H1 (cell line): Measurements from ENCODE around the gene GNG12. TPM values are rescaled to one million over a fixed set of nuclear protein-coding genes. Genes with fewer than 3 reads are reported as not detected.

ENCODE experiments used
- CTCF ChIA-PET: fragments of 300-600 bp; sonication (Branson Sonifier 250); formaldehyde crosslinking; loops from one replicate; lab custom pipeline; 2021; ENCODE audit not compliant: partially characterized antibody; lab: Charles Lee
- POLR2A ChIA-PET: fragments of 300-600 bp; sonication (Branson Sonifier 250); formaldehyde crosslinking; loops from one replicate; lab custom pipeline; 2021; ENCODE audit warnings: inconsistent platforms; ENCODE audit not compliant: partially characterized antibody; lab: Charles Lee
- DNase-seq, 2 experiments: peaks; one replicate each; pipeline versions ENCODE4 v3.0.0 to v3.0.0-alpha.2; 2010 to 2022; ENCODE audit warnings: low spot score in 2 of 2, low read depth in 1 of 2, mixed read lengths in 1 of 2
- FAIRE-seq: peaks from 2 replicates; lab custom pipeline; 2011; peaks lifted over from hg19 to GRCh38; lab: Jason Lieb, UNC
- H2AFZ ChIP-seq: 2 replicates; pipeline ENCODE4 v1.8.1; 2012; ENCODE audit warnings: low read length, inconsistent platforms
- H2AK5ac ChIP-seq: 2 replicates; pipeline ENCODE4 v1.6.1; 2013; ENCODE audit warnings: low read depth, low read length
- H2BK120ac ChIP-seq: replicated peaks from 2 replicates; pipeline ENCODE3; 2013; ENCODE audit warnings: low read depth, low read length, inconsistent platforms
- H2BK12ac ChIP-seq: 2 replicates; pipeline ENCODE4 v1.6.1; 2013; ENCODE audit warnings: low read depth, low read length
- H2BK15ac ChIP-seq: 2 replicates; pipeline ENCODE4 v1.6.1; 2013; ENCODE audit warnings: low read length
- H2BK20ac ChIP-seq: 2 replicates; pipeline ENCODE4 v1.6.1; 2013; ENCODE audit warnings: low read length
- H2BK5ac ChIP-seq: 2 replicates; pipeline ENCODE4 v1.6.1; 2013; ENCODE audit warnings: low read depth, low read length
- H3K14ac ChIP-seq: 2 replicates; pipeline ENCODE4 v1.6.1; 2013; ENCODE audit warnings: inconsistent platforms; ENCODE audit not compliant: insufficient read length
- H3K18ac ChIP-seq: 2 replicates; pipeline ENCODE4 v1.6.1; 2013; ENCODE audit warnings: low read length; ENCODE audit errors: extremely low read depth
- H3K23ac ChIP-seq: 2 replicates; pipeline ENCODE4 v1.6.1; 2013; ENCODE audit warnings: inconsistent platforms; ENCODE audit not compliant: insufficient read length
- H3K23me2 ChIP-seq: 2 replicates; pipeline ENCODE4 v1.6.1; 2013; ENCODE audit warnings: low read depth, low read length
- H3K27ac ChIP-seq: 2 replicates; pipeline ENCODE4 v1.6.1; 2011; ENCODE audit warnings: low read depth, low read length, inconsistent platforms
- H3K27me3 ChIP-seq, 4 experiments: replicated peaks in 1 of 4; 1 replicate in 1 of 4; 2 replicates in 3 of 4; pipeline versions ENCODE4 v1.6.1 to v1.8.1; 2011 to 2013; ENCODE audit warnings: low read length in 3 of 4, mild to moderate bottlenecking in 3 of 4, inconsistent platforms in 2 of 4, mixed read lengths in 2 of 4, moderate library complexity in 1 of 4; ENCODE audit not compliant: control insufficient read depth in 3 of 4, insufficient read depth in 3 of 4; ENCODE audit errors: extremely low read depth in 1 of 4
- H3K36me3 ChIP-seq, 4 experiments: 2 replicates each; pipeline versions ENCODE4 v1.6.1 to v1.8.1; 2011 to 2013; ENCODE audit warnings: mild to moderate bottlenecking in 4 of 4, low read length in 3 of 4, moderate library complexity in 2 of 4, control low read depth in 1 of 4, inconsistent platforms in 1 of 4; ENCODE audit not compliant: insufficient read depth in 4 of 4, control insufficient read depth in 2 of 4
- H3K4ac ChIP-seq: replicated peaks from 2 replicates; pipeline ENCODE3; 2013; ENCODE audit warnings: low read length, low read depth, mixed read lengths, inconsistent platforms; ENCODE audit not compliant: insufficient read length
- H3K4me1 ChIP-seq, 4 experiments: replicated peaks in 1 of 4; 1 replicate in 1 of 4; 2 replicates in 3 of 4; pipeline versions ENCODE4 v1.6.1 to v1.8.1; 2011 to 2013; ENCODE audit warnings: low read length in 3 of 4, inconsistent platforms in 2 of 4, mixed read lengths in 1 of 4; ENCODE audit not compliant: insufficient read depth in 4 of 4, control insufficient read depth in 3 of 4
- H3K4me2 ChIP-seq, 2 experiments: 2 replicates each; pipeline versions ENCODE4 v1.6.1 to v1.8.1; 2011 to 2013; ENCODE audit warnings: low read depth in 2 of 2, low read length in 2 of 2, control low read depth in 1 of 2, inconsistent platforms in 1 of 2, mild to moderate bottlenecking in 1 of 2; ENCODE audit not compliant: insufficient read depth in 1 of 2
- H3K4me3 ChIP-seq, 4 experiments: fragments of 200-600, 300-600 bp in 1 of 4; sonication (generic), shearing (Covaris generic), sonication (Bioruptor Twin) in 1 of 4; 2 replicates each; pipeline versions ENCODE4 v1.5.1 to v1.8.1; 2011 to 2016; ENCODE audit warnings: low read length in 4 of 4, low read depth in 3 of 4, control low read depth in 2 of 4, inconsistent platforms in 2 of 4, mild to moderate bottlenecking in 2 of 4, mixed read lengths in 1 of 4, moderate library complexity in 1 of 4; ENCODE audit not compliant: insufficient read depth in 2 of 4; ENCODE audit errors: extremely low read depth in 1 of 4
- H3K56ac ChIP-seq: replicated peaks from 2 replicates; pipeline ENCODE3; 2013; ENCODE audit warnings: low read depth, mild to moderate bottlenecking, mixed read lengths, low read length, inconsistent platforms; ENCODE audit not compliant: insufficient read length
- H3K79me1 ChIP-seq: 2 replicates; pipeline ENCODE4 v1.6.1; 2013; ENCODE audit warnings: low read depth, low read length, control low read depth
- H3K79me2 ChIP-seq, 2 experiments: 2 replicates each; pipeline versions ENCODE4 v1.6.1 to v1.8.1; 2012 to 2013; ENCODE audit warnings: low read length in 2 of 2, mild to moderate bottlenecking in 2 of 2, inconsistent platforms in 1 of 2; ENCODE audit not compliant: insufficient read depth in 2 of 2, control insufficient read depth in 1 of 2
- H3K9ac ChIP-seq, 4 experiments: replicated peaks in 1 of 4; 1 replicate in 1 of 4; 2 replicates in 3 of 4; pipeline versions ENCODE4 v1.6.1 to v1.8.1; 2011 to 2013; ENCODE audit warnings: low read depth in 3 of 4, low read length in 3 of 4, control low read depth in 2 of 4, mild to moderate bottlenecking in 2 of 4, moderate library complexity in 2 of 4, inconsistent platforms in 1 of 4; ENCODE audit errors: extremely low read depth in 1 of 4
- H3K9me3 ChIP-seq, 2 experiments: 2 replicates each; pipeline versions ENCODE4 v1.6.1 to v1.8.1; 2012 to 2013; ENCODE audit warnings: mild to moderate bottlenecking in 2 of 2, moderate library complexity in 2 of 2, control low read depth in 1 of 2, inconsistent platforms in 1 of 2, low read depth in 1 of 2, low read length in 1 of 2, mixed read lengths in 1 of 2; ENCODE audit not compliant: insufficient read depth in 2 of 2
- H4K20me1 ChIP-seq, 2 experiments: replicated peaks in 1 of 2; 2 replicates each; pipeline versions ENCODE3 to v1.8.1; 2011 to 2013; ENCODE audit warnings: inconsistent platforms in 2 of 2, low read length in 2 of 2, mild to moderate bottlenecking in 1 of 2; ENCODE audit not compliant: insufficient read depth in 2 of 2, control insufficient read depth in 1 of 2
- H4K5ac ChIP-seq: 2 replicates; pipeline ENCODE4 v1.6.1; 2013; ENCODE audit warnings: low read length, low read depth, mixed read lengths, inconsistent platforms; ENCODE audit not compliant: insufficient read length
- H4K8ac ChIP-seq: 2 replicates; pipeline ENCODE4 v1.8.0; 2013; ENCODE audit warnings: mild to moderate bottlenecking, moderate library complexity, low read length, inconsistent platforms; ENCODE audit not compliant: insufficient read depth; ENCODE audit errors: extremely low read depth
- H4K91ac ChIP-seq: replicated peaks from 2 replicates; pipeline ENCODE3; 2013; ENCODE audit warnings: low read length, mixed read lengths, inconsistent platforms; ENCODE audit not compliant: insufficient read length
- ATF2 ChIP-seq: IDR thresholded peaks from 2 replicates; pipeline ENCODE4 v1.6.1; 2012; ENCODE audit warnings: low read length, inconsistent platforms
- BACH1 ChIP-seq: IDR thresholded peaks from 2 replicates; pipeline ENCODE4 v1.6.1; 2012; ENCODE audit warnings: low read length, improper control_type of control experiment
- CBX8 ChIP-seq: fragments of 300-800, 300-1000 bp; sonication (generic); IDR thresholded peaks from 2 replicates; pipeline ENCODE4 v1.7.1; 2016; ENCODE audit warnings: low read depth, low read length, borderline replicate concordance
- CREB1 ChIP-seq: IDR thresholded peaks from 2 replicates; pipeline ENCODE4 v1.6.1; 2012; ENCODE audit warnings: inconsistent platforms
- KDM5A ChIP-seq: fragments of 200-600 bp; IDR thresholded peaks from 2 replicates; pipeline ENCODE4 v1.7.1; 2012; ENCODE audit warnings: mild to moderate bottlenecking, low read length, inconsistent platforms, mixed read lengths
- NANOG ChIP-seq: IDR thresholded peaks from 2 replicates; pipeline ENCODE4 v1.6.1; 2011; ENCODE audit warnings: low read length, low read depth, mild to moderate bottlenecking, inconsistent platforms; ENCODE audit not compliant: insufficient read depth, poor library complexity, severe bottlenecking
- NRF1 ChIP-seq: IDR thresholded peaks from 2 replicates; pipeline ENCODE4 v1.6.1; 2011; ENCODE audit warnings: mild to moderate bottlenecking, low read depth, low read length, improper control_type of control experiment
- RFX5 ChIP-seq: IDR thresholded peaks from 2 replicates; pipeline ENCODE4 v1.6.1; 2011; ENCODE audit warnings: low read depth, low read length, improper control_type of control experiment, borderline replicate concordance
- TEAD4 ChIP-seq: IDR thresholded peaks from 2 replicates; pipeline ENCODE4 v1.6.1; 2012; ENCODE audit warnings: low read depth, low read length, inconsistent platforms, mixed read lengths
- WGBS, 2 experiments: shearing (Covaris generic) in 1 of 2; methylation state at CpG; one replicate each; pipeline versions ENCODE4 v1.1.6 to v1.1.7; 2013 to 2015; ENCODE audit warnings: low lambda C conversion rate in 2 of 2, mixed read lengths in 2 of 2, inconsistent platforms in 1 of 2, low coverage in 1 of 2, missing lambda C conversion rate in 1 of 2; ENCODE audit not compliant: insufficient replicate concordance in 2 of 2, insufficient coverage in 1 of 2, insufficient read length in 1 of 2; ENCODE audit errors: extremely low coverage in 1 of 2, missing lambda C conversion rate in 1 of 2; 5-methylcytosine and 5-hydroxymethylcytosine counted together
- polyA plus RNA-seq, 7 experiments: library from polyadenylated mRNA; depleted of rRNA in 3 of 7; stranded (reverse) in 5 of 7; unstranded in 2 of 7; fragments of >200 nt in 5 of 7; fragments of 200-250 nt in 2 of 7; gene quantifications; 1 replicate in 5 of 7; 2 replicates in 1 of 7; 4 replicates in 1 of 7; pipeline versions ENCODE4 v1.2.1 to v1.2.3, GENCODE V29; 2011 to 2013; ENCODE audit warnings: missing spikeins in 2 of 7, mixed read lengths in 2 of 7
- total RNA-seq: library from RNA; stranded (reverse); fragmentation: NEBNext Ultra II Directional; extraction: Animal tissue kit (Norgen Biotek cat#: 25700); gene quantifications from 2 replicates; pipeline ENCODE4 v1.2.1, GENCODE V29; 2021
- TF ChIP-seq, protein P1 (sequence below), 3 experiments: IDR thresholded peaks; 1 replicate in 2 of 3; 2 replicates in 1 of 3; pipeline versions ENCODE4 v1.5.1 to v1.6.1; 2011; ENCODE audit warnings: low read length in 3 of 3, mild to moderate bottlenecking in 3 of 3, inconsistent platforms in 2 of 3, low read depth in 1 of 3, moderate library complexity in 1 of 3; ENCODE audit not compliant: insufficient read depth in 1 of 3; ENCODE audit errors: control extremely low read depth in 1 of 3

Gene GNG12
- total and polyA plus RNA-seq, 2 of the 8 experiments (the other 6 are each of a cell fraction or from before 2014, with no cell fraction given): 11.4 to 35.8 TPM

GRCh38 chr1:67788904-67789303 is 44.4 kb downstream of the GNG12 start:
- 85% methylated on average over 7 of the region's 7 CpGs; no CpG with 5 or more reads in 1 of the 2 experiments for WGBS, 2 experiments
- FAIRE-seq: no peak
- no peak overlapping the region for H2BK20ac ChIP-seq
- TF ChIP-seq NANOG: no peak
- no peak for TF ChIP-seq TEAD4
- no peak for TF ChIP-seq NRF1
- TF ChIP-seq, protein P1, sequence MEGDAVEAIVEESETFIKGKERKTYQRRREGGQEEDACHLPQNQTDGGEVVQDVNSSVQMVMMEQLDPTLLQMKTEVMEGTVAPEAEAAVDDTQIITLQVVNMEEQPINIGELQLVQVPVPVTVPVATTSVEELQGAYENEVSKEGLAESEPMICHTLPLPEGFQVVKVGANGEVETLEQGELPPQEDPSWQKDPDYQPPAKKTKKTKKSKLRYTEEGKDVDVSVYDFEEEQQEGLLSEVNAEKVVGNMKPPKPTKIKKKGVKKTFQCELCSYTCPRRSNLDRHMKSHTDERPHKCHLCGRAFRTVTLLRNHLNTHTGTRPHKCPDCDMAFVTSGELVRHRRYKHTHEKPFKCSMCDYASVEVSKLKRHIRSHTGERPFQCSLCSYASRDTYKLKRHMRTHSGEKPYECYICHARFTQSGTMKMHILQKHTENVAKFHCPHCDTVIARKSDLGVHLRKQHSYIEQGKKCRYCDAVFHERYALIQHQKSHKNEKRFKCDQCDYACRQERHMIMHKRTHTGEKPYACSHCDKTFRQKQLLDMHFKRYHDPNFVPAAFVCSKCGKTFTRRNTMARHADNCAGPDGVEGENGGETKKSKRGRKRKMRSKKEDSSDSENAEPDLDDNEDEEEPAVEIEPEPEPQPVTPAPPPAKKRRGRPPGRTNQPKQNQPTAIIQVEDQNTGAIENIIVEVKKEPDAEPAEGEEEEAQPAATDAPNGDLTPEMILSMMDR (IDR thresholded peaks at IDR 0.05; ENCODE audit: control extremely low read depth in 1 of 3, insufficient read depth in 1 of 3, low read depth in 1 of 3, low read length in 3 of 3): no peak
- TF ChIP-seq BACH1: no peak
- TF ChIP-seq KDM5A: no peak
- no peak for TF ChIP-seq CBX8
- no peak for TF ChIP-seq ATF2
- TF ChIP-seq CREB1: no peak
- TF ChIP-seq RFX5: no peak

More at GRCh38 chr1:67788904-67789303, 44.4 kb downstream of the GNG12 start:
- Histone ChIP-seq H3K18ac (no peak overlapping the region), H3K79me1 (no peaks in the 10 kb centered on the region), H3K14ac (no peak overlapping the region), H3K4me3 (no peak overlapping the region), H3K9me3 (no peaks in the 10 kb centered on the region; a peak in 1 of 4 replicates), H4K91ac (no peak overlapping the region), H2BK5ac (no peak overlapping the region), H3K23me2 (no peaks in the 10 kb centered on the region), H3K27ac (no peak overlapping the region), H3K4ac (no peak overlapping the region), H3K56ac (no peak overlapping the region), H3K36me3 (no peaks in the 10 kb centered on the region), H3K4me2 (no peak overlapping the region), H3K4me1 (peaks cover 0 to 7% (median under 1%) of the 10 kb centered on the region in 4 experiments; a peak in 3 of 7 replicates), H3K27me3 (no peaks in the 10 kb centered on the region), H3K23ac (no peak overlapping the region), H2BK120ac (no peak overlapping the region), H2AFZ (no peak overlapping the region), H4K8ac (no peak overlapping the region), H4K20me1 (no peaks in the 10 kb centered on the region), H2AK5ac (no peak overlapping the region), H4K5ac (no peak overlapping the region), H3K79me2 (no peaks in the 10 kb centered on the region), H3K9ac (no peak overlapping the region), H2BK15ac (no peak overlapping the region), H2BK12ac (no peak overlapping the region)
- CTCF ChIA-PET: interaction anchor here (0.7 to 12.2 kb wide), 7 partner anchors 10 to 298 kb away, joined by 3 to 150 read pairs (median 3); no protein-coding TSS in a partner anchor
- DNase-seq: no peak
- POLR2A ChIA-PET: no interaction called here
